CD1c-positive myeloid dendritic cell (primary cell): ENCODE measurements around the gene KIF5B.
"Not testable (repeated sequence)": the region's sequence is repeated elsewhere in the genome, so short reads cannot be mapped to it uniquely, and the experiment has no call there.

Experiments
- DNase-seq: peaks from one replicate; pipeline ENCODE4 v3.0.0-alpha.2; 2016; ENCODE audit errors: extremely low spot score

The KIF5B gene

DNA sequence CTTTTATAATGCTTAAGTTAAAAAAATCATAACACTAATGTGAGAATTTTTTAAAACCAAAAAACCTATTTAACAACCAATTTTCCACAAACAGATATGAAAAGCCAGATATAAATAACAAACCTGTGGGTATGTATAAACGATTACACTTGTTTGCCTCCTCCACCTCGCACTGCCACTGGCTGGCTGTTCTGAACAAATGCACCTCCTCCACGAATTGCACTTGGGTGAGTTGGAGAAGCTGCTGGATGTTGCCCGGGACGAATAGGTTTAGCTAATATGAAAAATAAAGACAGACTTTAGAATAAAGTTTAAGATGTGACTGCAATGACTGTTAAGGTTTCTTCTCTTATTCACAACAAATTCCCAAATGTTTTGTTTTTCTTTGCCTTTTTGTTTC lies 40.8 kb downstream of the KIF5B start:
- no peak for DNase-seq

DNA sequence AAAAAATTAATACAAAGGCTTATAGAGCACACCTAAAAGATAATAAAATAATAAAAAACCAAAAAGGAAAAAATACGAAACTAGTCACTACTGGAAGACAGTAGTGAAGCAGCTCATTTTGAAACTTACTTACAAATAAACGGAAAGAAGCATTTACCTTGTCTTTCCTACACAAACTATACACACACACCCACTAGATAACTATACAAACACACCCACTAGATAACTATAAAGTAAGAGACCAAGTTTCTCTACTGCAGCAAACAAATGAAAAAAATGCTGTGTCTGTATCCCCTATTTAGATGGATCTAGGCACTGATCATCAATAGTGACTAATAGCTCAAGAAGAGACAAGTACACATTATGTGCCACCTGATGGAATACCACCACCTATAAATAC lies 49.2 kb downstream of the KIF5B start:
- no peak for DNase-seq

DNA sequence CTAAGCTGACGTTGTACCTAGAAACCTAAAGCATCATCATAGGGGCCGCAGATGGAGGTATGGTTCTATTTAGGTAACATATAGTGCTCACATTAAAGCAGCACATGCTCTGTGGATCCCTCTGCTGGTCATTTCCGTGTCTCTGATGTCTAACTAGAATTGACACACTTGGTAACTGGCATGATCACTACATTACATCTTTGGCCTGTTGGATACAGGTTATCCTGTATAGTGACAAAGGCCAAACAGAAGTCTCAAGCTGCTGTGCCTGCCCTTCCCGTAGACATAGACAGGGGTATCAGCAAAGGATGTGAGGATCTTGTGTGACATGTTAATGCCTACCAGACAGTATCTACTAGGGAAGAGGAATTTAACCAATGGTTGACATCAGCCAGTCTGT lies 51.2 kb downstream of the KIF5B start:
- peak; percentile 54 for DNase-seq

DNA sequence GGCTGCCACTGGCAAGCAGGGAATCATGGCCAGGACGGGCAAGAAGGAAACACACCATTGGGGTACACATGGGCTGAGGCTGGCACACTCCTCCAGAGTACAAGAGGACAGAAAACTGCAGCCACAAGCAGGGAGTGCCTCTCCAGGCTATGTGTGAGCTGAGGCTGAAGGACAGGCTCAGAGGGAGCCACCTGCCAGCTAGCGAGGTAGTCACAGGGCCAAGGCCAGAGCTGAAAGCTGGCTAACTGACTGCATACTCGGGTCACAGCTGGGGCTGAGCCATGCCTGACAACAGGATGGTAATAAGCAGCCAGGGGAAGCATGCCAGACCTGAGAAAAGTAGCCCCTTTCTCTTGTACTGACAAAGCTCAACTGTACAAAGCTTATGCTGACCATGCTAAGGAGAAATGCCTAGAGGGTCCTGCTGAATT lies 52.0 kb downstream of the KIF5B start:
- no peak for DNase-seq

DNA sequence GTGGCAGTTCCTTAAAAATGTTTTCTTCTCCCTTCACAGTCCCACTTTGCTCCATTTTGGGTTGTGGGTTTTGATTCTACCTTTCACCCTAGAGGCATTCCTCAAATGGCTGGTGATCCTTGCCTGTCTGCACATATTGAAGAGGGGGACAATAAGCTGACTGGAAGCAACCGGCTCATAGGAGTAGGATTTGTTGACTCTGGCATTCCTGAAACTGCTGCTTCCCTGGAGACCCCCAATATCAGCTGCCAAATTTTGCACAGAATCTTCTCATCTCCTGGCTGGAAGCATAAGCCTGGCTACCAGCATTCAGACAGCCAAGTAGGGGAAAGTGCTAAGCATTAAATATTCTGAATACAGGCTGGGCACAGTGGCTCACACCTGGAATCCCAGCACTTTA lies 53.7 kb downstream of the KIF5B start:
- no peak for DNase-seq

DNA sequence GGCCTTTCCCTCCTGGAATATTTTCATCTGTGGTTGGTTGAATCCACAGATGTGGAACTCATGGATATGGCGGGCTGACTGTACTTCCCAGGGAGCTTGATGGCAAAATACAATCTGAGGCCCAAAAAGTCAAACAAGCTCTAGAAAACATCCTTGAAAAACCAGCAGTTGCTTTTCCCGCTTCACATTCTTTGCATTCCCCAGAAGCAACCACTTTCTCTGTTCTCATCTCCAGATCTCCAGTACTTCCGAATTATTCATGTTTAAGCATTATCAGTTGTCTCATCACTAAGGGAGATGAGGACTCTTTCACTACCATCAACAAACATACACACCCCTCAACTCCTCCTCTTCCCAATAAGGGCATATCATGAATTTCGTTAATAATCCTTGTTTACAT lies 55.3 kb downstream of the KIF5B start:
- DNase-seq: no peak

DNA sequence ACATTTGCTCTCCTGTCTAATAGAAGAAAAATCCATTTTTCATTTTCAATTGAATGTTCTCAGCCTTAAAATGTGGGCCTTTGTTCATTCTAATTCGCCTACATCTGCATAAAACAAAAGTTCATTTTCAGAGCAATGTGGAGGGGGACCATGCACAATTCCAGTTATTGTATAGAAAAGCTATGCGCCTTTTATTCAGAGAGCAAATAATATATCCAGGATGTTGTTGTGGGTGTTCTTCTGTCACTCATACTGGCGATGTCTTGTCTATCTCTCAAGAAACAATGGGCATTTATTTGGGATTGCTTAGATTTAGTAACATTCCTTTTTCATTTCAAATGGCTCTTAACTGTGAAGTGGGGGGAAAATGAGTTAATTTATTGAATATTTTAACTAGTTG lies 56.4 kb downstream of the KIF5B start:
- DNase-seq: no peak

DNA sequence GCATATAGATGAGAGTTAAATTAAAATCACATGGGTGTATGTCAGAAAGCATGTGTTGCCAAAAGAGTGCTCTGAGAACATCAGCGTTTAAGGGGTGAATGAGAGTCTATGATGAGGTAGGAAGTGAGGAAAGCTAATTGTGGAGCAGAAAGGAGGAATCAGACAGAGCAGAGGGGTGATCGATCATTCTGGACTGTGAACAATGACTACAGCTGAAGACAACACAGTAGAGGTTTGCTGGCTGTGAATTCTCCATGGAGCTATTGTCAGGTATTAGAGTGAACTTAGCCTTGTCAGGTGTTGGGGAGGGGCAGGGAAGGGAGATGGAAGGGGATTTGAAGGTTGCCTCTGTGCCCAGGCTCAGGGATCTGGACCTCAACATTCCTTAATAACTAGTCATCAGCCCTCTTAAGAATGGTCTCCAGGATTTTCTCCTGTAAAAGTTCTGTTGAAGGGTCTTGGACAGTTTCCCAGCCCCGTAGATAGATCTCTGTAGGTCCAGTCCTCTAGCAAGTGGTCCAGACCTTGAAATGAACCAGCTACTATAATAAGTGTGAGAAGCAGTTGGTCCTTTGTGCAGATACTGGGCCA lies 57.1 kb downstream of the KIF5B start:
- DNase-seq: no peak

DNA sequence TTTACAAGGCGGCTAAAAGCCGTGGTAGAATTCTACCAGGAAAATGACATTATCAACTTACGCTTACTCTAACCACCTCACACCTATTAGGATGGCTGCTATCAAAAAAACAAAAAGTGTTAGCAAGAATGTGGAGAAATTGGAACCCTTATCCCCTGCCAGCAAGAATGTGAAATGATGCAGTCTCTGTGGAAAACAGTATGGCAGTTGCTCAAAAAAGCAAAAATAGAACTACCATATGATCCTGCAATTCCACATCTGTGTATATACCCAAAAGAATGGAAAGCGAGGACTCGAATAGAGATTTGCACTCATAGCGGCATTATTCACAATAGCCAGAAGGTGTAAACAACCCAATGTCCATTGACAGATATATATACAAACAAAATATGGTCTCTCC lies 61.3 kb downstream of the KIF5B start:
- DNase-seq: no peak

DNA sequence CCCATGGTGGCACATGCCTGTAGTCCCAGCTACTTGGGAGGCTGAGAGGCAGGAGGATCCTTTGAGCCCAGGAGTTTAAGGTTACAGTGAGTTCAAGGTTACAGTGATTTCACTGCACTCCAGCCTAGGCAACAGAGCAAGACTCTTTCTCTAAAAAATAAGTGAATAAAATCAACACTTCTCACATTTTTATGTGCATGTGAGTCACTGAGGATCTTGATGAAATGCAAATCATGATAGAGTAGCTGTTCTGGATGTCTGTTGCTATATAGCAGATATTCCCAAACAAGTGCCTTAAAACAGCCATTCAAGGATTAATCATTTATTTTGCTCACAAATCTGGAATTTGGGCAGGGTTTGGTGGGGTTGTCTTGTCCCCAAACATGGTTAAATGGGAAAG lies 65.3 kb downstream of the KIF5B start:
- DNase-seq: no peak

DNA sequence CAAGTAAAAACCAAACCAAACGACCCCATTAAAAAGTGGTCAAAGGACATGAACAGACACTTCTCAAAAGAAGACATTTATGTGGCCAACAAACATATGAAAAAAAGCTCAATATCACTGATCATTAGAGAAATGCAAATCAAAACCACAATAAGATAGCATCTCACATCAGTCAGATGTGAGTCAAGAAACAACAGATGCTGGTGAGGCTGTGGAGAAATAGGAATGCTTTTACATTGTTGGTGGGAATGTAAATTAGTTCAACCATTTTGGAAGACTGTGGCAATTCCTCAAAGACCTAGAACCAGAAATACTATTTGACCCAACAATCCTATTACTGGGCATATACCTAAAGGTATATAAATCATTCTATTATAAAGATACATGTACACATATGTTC lies 68.4 kb downstream of the KIF5B start:
- not testable (repeated sequence) for DNase-seq

DNA sequence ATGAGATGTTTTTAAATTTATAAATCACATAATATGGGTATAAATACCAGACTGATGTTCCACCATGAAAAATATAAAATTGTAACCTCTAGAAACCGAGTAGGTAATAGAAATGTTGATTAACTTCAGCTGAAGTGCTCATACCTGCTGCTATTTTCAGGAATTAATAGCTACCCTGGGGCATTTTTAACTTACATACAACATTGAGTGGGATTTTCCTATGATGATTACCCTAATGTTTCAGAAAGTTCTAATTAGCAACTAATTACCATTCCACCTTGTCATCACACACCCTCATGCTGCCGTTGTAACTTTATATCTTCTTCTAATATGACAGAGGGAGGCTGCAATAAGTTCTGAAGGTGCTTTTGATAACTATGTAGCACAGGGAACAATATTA lies 74.1 kb downstream of the KIF5B start:
- no peak for DNase-seq

DNA sequence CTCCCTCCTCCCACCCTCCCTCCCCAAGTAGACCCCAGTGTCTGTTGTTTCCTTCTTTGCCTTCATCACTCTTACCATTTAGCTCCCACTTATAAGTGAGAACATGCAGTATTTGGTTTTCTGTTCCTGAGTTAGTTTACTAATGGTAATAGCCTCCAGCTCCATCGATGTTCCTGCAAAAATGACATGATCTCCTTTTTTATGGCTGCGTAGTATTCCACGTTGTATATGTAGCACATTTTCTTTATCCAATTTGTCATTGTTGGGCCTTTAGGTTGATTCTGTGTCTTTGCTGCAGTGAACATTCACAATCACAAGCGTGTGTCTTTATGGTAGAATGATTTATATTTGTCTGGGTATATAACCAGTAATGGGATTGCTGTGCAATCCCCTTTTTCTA lies 75.8 kb downstream of the KIF5B start:
- no peak for DNase-seq

DNA sequence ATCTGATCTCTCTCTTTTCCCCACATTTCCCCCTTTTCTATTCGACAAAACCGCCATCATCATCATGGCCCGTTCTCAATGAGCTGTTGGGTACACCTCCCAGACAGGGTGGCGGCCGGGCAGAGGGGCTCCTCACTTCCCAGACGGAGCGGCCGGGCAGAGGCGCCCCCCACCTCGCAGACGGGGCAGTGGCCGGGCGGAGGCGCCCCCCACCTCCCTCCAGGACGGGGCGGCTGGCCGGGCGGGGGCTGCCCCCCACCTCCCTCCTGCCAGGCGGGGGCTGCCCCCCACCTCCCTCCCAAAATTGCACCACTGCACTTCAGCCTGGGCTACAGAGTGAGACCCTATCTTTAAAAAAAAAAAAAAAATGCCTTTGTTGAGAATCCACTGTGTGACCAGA lies 77.2 kb downstream of the KIF5B start:
- not testable (repeated sequence) for DNase-seq

DNA sequence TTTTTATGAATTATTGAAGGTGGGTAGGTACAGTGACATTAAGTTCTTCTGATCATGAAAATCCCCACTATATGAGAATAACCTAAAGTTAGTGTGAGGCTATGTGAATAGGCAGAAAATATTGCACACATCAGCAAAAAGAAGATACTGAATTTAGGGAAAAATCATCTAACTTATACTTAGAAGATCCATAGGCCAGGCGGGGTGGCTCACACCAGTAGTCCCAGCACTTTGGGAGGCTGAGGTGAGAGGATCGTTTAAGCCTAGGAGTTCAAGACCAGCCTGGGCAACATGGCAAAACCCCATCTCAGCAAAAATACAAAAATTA lies 78.1 kb downstream of the KIF5B start:
- no peak for DNase-seq

DNA sequence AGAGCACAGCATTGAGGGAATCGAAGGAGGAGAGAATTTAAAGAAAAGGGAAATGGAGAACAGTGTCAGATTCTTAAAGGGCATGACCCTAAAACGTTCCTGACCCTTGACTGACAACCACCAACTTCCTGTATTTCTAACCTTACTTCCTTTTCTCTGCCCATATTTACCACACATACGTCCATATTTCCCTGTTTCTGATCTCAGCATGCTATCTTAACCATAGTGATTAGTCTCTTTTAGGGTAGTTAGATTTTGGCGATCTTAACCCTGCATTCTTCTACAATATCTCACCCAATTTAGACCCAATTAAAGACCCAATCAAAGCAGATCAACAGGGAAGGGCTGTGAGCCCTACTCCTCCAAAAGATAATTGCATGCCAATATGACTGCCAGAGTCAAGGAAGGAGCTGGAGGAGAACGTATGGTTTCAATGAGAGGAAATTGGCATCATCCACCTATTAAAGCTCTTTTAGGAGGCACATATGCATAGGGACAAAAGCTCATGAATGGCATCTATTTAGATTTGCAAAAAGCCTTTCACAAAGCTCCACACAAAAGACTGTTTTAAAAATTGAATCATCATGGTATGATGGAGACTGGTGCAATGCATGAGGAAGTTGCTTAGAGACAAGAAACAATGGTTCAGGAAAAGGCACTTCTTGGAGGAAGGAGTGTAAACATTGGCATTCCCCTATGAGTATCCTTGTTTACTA lies 78.6 kb downstream of the KIF5B start:
- DNase-seq: peak; percentile 85

DNA sequence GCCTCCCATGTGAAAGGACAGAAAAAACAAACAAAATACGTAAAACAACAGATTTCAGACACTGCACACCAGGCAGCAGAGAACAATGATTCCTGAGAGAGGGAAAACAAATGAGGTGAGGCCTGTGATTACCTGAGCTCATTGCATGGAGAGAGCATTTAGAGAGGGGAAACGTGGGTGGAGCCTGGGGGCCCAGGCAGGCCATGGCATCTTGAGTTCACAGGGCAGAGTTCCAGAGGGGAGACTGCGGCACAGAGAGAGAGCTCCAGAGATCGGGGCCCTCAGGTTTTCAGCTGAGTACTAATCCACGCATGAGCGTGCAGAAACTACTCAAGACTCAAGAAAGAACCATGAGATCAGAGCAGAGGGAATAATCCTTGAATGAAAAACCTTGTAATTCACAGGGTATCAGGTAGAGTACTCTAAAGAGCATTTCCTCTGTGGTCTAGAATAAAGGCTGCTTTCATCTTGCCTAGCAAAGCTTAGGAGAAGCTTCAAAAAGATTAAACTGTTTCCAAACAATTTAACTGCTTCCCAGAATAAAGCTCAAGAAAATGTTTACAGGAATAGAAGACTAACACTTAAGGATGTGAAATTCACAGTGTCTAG lies 81.0 kb downstream of the KIF5B start:
- no peak for DNase-seq

DNA sequence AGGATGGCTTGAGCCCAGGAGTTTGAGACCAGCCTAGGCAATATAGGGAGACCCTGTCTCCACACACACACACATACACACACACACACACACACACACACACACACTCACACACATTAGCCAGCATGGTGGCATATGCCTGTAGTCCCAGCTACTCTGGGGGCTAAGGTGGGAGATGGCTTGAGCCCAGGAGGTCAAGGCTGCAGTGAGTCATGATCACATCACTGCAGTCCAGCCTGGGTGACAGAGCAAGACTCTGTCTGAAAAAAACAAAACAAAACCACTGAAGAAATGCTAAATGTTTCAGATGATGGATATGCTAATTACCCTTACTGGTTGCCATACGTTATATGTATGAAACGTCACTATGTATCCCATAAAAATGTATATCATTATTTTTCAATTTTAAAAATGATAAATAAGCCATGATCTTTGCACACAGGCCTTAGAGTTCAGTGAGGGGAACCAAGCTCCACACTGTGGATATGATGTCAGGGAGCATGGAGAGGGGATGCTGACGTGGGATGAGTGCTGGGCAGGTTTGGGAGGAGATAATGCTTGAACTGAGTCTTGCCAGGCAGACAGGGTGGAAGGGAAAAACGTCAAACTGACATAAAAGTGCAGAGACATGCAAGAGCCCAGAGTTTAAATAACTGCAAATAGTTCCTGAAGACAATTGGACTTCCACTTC lies 81.6 kb downstream of the KIF5B start:
- DNase-seq: no peak

DNA sequence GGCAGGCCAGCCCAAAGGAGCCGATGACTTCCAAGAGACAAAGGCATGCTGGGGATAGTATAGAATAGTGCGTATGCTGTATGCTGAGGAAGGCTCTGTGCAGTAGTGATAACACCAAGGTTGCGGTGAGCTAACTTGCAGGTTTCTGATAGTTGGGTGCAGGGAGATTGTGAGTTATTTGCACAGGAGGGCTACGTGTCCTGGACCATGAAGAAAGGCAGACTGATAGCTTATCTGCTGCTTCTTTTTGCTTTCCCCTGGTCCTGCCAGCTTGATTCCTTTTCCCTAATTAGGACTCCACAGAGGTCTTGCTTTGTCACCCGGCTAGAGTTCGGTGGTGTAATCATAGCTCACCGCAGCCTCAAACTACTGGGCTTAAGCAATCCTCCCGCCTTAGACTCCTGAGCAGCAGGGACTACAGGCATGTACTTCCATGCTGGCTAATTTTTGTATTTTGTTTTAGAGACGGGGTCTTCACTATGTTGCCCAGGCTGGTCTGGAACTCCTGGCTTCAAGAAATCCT lies 83.6 kb downstream of the KIF5B start:
- peak; percentile 40 for DNase-seq

DNA sequence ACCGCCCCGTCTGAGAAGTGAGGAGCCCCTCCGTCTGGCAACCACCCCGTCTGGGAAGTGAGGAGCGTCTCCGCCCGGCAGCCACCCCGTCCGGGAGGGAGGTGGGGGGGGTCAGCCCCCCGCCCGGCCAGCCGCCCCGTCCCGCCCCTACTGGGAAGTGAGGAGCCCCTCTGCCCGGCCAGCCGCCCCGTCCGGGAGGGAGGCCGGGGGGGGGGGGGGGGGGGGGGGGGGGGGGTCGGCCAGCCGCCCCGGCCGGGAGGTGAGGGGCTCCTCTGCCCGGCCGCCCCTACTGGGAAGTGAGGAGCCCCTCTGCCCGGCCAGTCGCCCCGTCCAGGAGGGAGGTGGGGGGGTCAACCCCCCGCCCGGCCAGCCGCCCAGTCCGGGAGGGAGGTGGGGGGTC lies 86.4 kb downstream of the KIF5B start:
- DNase-seq: not testable (repeated sequence)

DNA sequence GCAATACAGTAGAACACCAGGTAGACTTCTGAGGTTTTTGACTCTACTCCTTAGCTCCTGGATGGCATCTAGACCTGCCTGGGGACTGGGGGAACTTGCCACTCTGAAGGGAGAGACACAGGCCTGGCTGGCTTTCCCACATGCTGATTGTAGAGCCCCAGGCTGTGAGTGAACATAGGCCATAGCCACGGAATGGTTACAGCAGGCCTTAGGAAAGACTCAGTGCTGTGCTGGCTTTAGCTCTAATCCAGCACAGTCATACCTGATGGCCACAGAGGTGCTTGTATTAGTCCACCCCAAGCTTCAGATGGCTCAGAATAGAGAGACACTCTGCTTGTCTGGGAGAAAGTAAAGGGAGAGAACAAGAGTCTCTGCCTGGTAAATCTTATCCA lies 92.6 kb downstream of the KIF5B start:
- DNase-seq: no peak

DNA sequence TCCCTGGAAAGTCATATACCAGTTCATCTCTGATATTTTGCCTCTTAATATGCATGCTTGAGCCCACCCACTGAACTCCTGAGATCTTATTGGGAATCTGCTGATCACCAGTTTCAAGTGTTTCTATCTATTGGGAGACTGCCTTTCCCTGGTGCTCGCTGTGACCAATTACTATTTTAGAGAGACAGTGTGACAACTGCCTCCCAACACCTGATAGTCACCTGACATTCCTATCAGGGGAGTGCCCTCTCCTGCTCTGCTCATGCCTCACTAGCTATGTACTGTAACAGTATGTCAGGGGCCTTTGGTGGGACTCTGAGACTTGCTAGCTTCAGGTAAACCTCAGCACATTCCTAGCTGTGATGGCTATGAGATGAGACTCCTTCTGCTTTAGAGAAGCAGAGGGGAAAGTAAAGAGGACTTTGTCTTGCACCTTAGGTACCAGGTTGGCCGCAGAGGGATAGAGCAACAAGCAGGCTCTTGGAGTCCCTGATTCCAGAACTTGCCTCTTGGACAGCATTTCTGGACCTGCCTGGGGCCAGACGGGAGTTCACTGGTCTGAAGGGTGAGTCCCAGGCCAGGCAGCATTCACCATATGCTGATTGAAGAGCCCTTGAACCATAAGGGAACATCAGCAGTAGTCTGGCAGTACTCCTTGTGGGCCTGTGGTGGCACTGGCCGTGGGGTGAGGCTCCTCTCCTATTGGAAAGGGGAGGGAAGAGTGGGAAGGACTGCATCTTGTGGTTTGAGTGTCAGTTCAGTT lies 93.2 kb downstream of the KIF5B start:
- no peak for DNase-seq
